Gastrocnemius medialis (tissue), 4 donors: Measurements from ENCODE around the gene ZG16B.
A peak's percentile ranks its signal among the peaks of the same experiment; 100 is the strongest.

Source experiments
- POLR2A ChIP-seq, 2 donors: fragments of 450-650 bp; IDR thresholded peaks; one replicate each; pipeline ENCODE4 v1.6.1; 2017; ENCODE audit warnings: antibody characterized with exemption in 2 of 2, mild to moderate bottlenecking in 2 of 2, moderate library complexity in 2 of 2
- TF ChIP-seq, protein P1 (sequence below), 5 experiments: fragments of 450-650 bp in 3 of 5; fragments of 200-600 bp in 2 of 5; sonication (generic) in 2 of 5; IDR thresholded peaks in 4 of 5; conservative IDR thresholded peaks in 1 of 5; 1 replicate in 4 of 5; 2 replicates in 1 of 5; pipeline ENCODE4 v1.5.1; 2016 to 2019; ENCODE audit warnings: antibody characterized with exemption in 5 of 5, mild to moderate bottlenecking in 3 of 5, moderate library complexity in 3 of 5

DNA sequence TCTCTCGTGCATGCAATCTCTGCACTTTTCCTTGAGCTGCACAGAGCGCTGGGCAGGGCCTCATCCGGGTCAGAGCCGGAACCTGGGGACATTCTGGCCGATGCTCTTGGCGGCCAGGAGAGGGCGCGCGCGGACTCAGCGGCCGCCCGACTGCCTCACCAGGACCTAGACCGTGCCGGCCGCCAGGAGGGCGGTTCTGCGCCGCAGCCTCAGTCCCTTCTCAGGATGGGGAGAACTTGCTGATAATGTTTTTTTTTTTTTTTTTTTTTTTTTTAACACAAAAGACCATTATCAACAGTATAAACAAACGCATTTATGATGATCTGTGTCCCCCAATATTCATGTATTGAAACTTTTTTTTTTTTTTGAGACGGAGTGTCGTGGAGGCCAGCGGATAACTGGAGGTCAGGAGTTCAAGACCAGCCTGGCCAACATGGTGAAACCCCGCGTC, 44.8 kb downstream of the ZG16B start:
- TF ChIP-seq, protein P1, sequence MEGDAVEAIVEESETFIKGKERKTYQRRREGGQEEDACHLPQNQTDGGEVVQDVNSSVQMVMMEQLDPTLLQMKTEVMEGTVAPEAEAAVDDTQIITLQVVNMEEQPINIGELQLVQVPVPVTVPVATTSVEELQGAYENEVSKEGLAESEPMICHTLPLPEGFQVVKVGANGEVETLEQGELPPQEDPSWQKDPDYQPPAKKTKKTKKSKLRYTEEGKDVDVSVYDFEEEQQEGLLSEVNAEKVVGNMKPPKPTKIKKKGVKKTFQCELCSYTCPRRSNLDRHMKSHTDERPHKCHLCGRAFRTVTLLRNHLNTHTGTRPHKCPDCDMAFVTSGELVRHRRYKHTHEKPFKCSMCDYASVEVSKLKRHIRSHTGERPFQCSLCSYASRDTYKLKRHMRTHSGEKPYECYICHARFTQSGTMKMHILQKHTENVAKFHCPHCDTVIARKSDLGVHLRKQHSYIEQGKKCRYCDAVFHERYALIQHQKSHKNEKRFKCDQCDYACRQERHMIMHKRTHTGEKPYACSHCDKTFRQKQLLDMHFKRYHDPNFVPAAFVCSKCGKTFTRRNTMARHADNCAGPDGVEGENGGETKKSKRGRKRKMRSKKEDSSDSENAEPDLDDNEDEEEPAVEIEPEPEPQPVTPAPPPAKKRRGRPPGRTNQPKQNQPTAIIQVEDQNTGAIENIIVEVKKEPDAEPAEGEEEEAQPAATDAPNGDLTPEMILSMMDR (IDR thresholded peaks at IDR 0.05 in 4 of 5, conservative IDR thresholded peaks at IDR 0.05 in 1 of 5), result peak; percentile 89 to 97 (median 93)
- TF ChIP-seq POLR2A (IDR thresholded peaks at IDR 0.05), result no peak
